GM19025 (cell line): ENCODE measurements around the gene RFLNA.

Experiments
- ATAC-seq: cut with Tn5 transposase; IDR thresholded peaks from one replicate; pipeline ENCODE4 v1.9.1; 2021; ENCODE audit warnings: mild to moderate bottlenecking, low read depth, moderate library complexity; ENCODE audit not compliant: unreplicated experiment

RFLNA gene

GRCh38 chr12:124334976-124335375 lies 40.1 kb downstream of the RFLNA start:
- ATAC-seq = no peak

GRCh38 chr12:124335426-124336183 lies 40.7 kb downstream of the RFLNA start:
- no peak for ATAC-seq

- no peak for ATAC-seq
Measured at GRCh38 chr12:124336184-124336437, 41.2 kb downstream of the RFLNA start.

GRCh38 chr12:124336742-124337520 lies 42.0 kb downstream of the RFLNA start:
- no peak for ATAC-seq

- no peak for ATAC-seq
Measured at GRCh38 chr12:124337622-124338021, 42.7 kb downstream of the RFLNA start.

- no peak for ATAC-seq
Measured at GRCh38 chr12:124338448-124338847, 43.6 kb downstream of the RFLNA start.

GRCh38 chr12:124338876-124339603 lies 44.1 kb downstream of the RFLNA start:
- ATAC-seq = no peak

GRCh38 chr12:124340080-124340900 lies 45.4 kb downstream of the RFLNA start:
- no peak for ATAC-seq

GRCh38 chr12:124341645-124342069 lies 46.8 kb downstream of the RFLNA start:
- no peak for ATAC-seq

- no peak for ATAC-seq
Measured at GRCh38 chr12:124344022-124344421, 49.1 kb downstream of the RFLNA start.

GRCh38 chr12:124344526-124344925 lies 49.6 kb downstream of the RFLNA start:
- ATAC-seq = no peak

- no peak for ATAC-seq
Measured at GRCh38 chr12:124345795-124346194, 50.9 kb downstream of the RFLNA start.

- ATAC-seq = no peak
Measured at GRCh38 chr12:124346425-124347168, 51.7 kb downstream of the RFLNA start.

GRCh38 chr12:124347335-124347734 lies 52.4 kb downstream of the RFLNA start:
- no peak for ATAC-seq

- no peak for ATAC-seq
Measured at GRCh38 chr12:124347805-124348658, 53.1 kb downstream of the RFLNA start.

GRCh38 chr12:124348659-124349380 lies 53.9 kb downstream of the RFLNA start:
- no peak for ATAC-seq

- ATAC-seq = no peak
Measured at GRCh38 chr12:124350491-124350890, 55.6 kb downstream of the RFLNA start.

GRCh38 chr12:124351422-124351821 lies 56.5 kb downstream of the RFLNA start:
- no peak for ATAC-seq
